ENCODE data around the gene LYRM7. TPM values are rescaled to one million over a fixed set of nuclear protein-coding genes. Genes with fewer than 3 reads are reported as not detected.

LYRM7 gene
- total and polyA plus RNA-seq, 10 of the 15 experiments (the other 5 are each of a cell fraction or from before 2014, with no cell fraction given): 9.2 to 68.8 (median 20.2) TPM

- no peaks in the 10 kb centered on the region for H4K20me1 ChIP-seq (ENCODE audit: control insufficient read depth, insufficient read depth)
- ChIA-PET POLR2A (interaction anchor here (0.6 to 1.4 kb wide), 7 partner anchors 46 to 252 kb away, joined by 3 to 5 read pairs (median 3); partner anchors contain the start of gene CDC42SE2), SMC1A (ENCODE audit: uncharacterized antibody, unreplicated experiment) (interaction anchor here (0.6 to 2.5 kb wide), 20 partner anchors 17 to 255 kb away, joined by 3 to 18 read pairs (median 4); partner anchors contain the start of gene CDC42SE2), CTCF (interaction anchor here (0.7 to 1.6 kb wide), 9 partner anchors 9 to 252 kb away, joined by 3 to 7 read pairs (median 3); no protein-coding TSS in a partner anchor), RAD21 (ENCODE audit: unreplicated experiment) (interaction anchor here (0.7 to 1.9 kb wide), 20 partner anchors 9 to 231 kb away, joined by 3 to 11 read pairs (median 4); no protein-coding TSS in a partner anchor)
- H3K4me2 ChIP-seq (ENCODE audit: control insufficient read depth, insufficient read depth): peak overlapping the region; percentile 73
- H3K9me3 ChIP-seq (replicated peaks; ENCODE audit: control insufficient read depth, insufficient read depth, low read length): no peaks in the 10 kb centered on the region
- H3K27ac ChIP-seq (ENCODE audit: control insufficient read depth, insufficient read depth): peak overlapping the region; percentile 86
- H3K9ac ChIP-seq (ENCODE audit: control insufficient read depth, insufficient read depth, low read length): peak overlapping the region; percentile 95
- H3K36me3 ChIP-seq (ENCODE audit: control insufficient read depth in 2 of 2, insufficient read depth in 2 of 2, low read length in 1 of 2): peaks cover 2 to 22% of the 10 kb centered on the region in 2 experiments
- intact Hi-C loops (cut with micrococcal nuclease; ENCODE audit: unreplicated experiment) (loop anchor here (1.0 to 5.0 kb wide), 5 partner anchors 45 to 252 kb away; partner anchors contain the start of gene CDC42SE2), in situ Hi-C loops (cut with MboI) (loop anchor here (5.0 kb wide), 1 partner anchor 218 kb away; no protein-coding TSS in a partner anchor)
- H3K79me2 ChIP-seq (ENCODE audit: control insufficient read depth, insufficient read depth, low read length): peaks cover 47% of the 10 kb centered on the region
- under 1% methylated on average over 56 of the region's 73 CpGs for WGBS (ENCODE audit: insufficient coverage, insufficient replicate concordance, low lambda C conversion rate, missing lambda C conversion rate)
- H3K4me3 ChIP-seq: peak overlapping the region; percentile 92
- H3K27me3 ChIP-seq (replicated peaks in 1 of 2; ENCODE audit: control insufficient read depth in 2 of 2, insufficient read depth in 2 of 2, low read length in 1 of 2): no peaks in the 10 kb centered on the region
- no TSS peak for BruUV-seq (replicated peaks)
- no peaks in the 10 kb centered on the region for H3K4me1 ChIP-seq (ENCODE audit: control insufficient read depth, insufficient read depth, low read length)
- DNase-seq (ENCODE audit: low read depth, low spot score) (no peak), FAIRE-seq (no peak), ATAC-seq (peak; percentile 83)
- H2AFZ ChIP-seq (ENCODE audit: control insufficient read depth, low read depth, low read length): peak overlapping the region; percentile 93
- TF ChIP-seq MAX (IDR thresholded peaks at IDR 0.05; ENCODE audit: low read depth, low read length) (peak; percentile 14), BRCA1 (IDR thresholded peaks at IDR 0.05; ENCODE audit: low read depth, low read length) (no peak), CTCF (IDR thresholded peaks at IDR 0.05 in 2 of 3, conservative IDR thresholded peaks at IDR 0.05 in 1 of 3; ENCODE audit: control insufficient read depth in 2 of 3, extremely low read depth in 1 of 3, insufficient read depth in 1 of 3, low read depth in 3 of 3, low read length in 3 of 3) (peak; percentile 26 to 30 (median 29); a peak in 3 of 6 replicates), NR2F1 (conservative IDR thresholded peaks at IDR 0.05) (peak; percentile 40; the same call in 1 of the 2 replicates), PAX8 (IDR thresholded peaks at IDR 0.05) (no peak), ZNF687 (IDR thresholded peaks at IDR 0.05) (0 out of 2 replicates have a peak, but pooled peaks have one; percentile 29), ZNF24 (IDR thresholded peaks at IDR 0.05) (peak; percentile 69), ZBED1 (IDR thresholded peaks at IDR 0.05; ENCODE audit: borderline replicate concordance) (no peak; the same call in 1 of the 2 replicates), SMARCA5 (IDR thresholded peaks at IDR 0.05) (peak; percentile 76), RB1 (IDR thresholded peaks at IDR 0.05; ENCODE audit: borderline replicate concordance) (peak; percentile 67; the same call in 1 of the 2 replicates), ZNF274 (IDR thresholded peaks at IDR 0.05; ENCODE audit: insufficient read depth, insufficient read length) (no peak), TAF1 (IDR thresholded peaks at IDR 0.05; ENCODE audit: borderline replicate concordance, low read depth, low read length) (0 out of 2 replicates have a peak, but pooled peaks have one; percentile 44)
- TF ChIP-seq, protein P1, sequence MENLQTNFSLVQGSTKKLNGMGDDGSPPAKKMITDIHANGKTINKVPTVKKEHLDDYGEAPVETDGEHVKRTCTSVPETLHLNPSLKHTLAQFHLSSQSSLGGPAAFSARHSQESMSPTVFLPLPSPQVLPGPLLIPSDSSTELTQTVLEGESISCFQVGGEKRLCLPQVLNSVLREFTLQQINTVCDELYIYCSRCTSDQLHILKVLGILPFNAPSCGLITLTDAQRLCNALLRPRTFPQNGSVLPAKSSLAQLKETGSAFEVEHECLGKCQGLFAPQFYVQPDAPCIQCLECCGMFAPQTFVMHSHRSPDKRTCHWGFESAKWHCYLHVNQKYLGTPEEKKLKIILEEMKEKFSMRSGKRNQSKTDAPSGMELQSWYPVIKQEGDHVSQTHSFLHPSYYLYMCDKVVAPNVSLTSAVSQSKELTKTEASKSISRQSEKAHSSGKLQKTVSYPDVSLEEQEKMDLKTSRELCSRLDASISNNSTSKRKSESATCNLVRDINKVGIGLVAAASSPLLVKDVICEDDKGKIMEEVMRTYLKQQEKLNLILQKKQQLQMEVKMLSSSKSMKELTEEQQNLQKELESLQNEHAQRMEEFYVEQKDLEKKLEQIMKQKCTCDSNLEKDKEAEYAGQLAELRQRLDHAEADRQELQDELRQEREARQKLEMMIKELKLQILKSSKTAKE (IDR thresholded peaks at IDR 0.05; ENCODE audit: low read depth, poor library complexity, severe bottlenecking): no peak
Measured at GRCh38 chr5:131164191-131165118, 6.3 kb upstream of the LYRM7 start.
